Bronchial epithelial cell (primary cell): ENCODE data around the gene RPE. TPM values are rescaled to one million over a fixed set of nuclear protein-coding genes. Genes with fewer than 3 reads are reported as not detected.

Experiments
- DNase-seq: peaks from one replicate; pipeline ENCODE4 v3.0.0-alpha.2; 2010; ENCODE audit warnings: low read depth
- FAIRE-seq: peaks from 2 replicates; lab custom pipeline; 2011; peaks lifted over from hg19 to GRCh38; lab: Jason Lieb, UNC
- H3K27me3 ChIP-seq: 2 replicates; pipeline ENCODE4 v1.5.1; 2011; ENCODE audit warnings: low read length; ENCODE audit not compliant: control insufficient read depth, insufficient read depth
- H3K36me3 ChIP-seq: 2 replicates; pipeline ENCODE4 v1.5.1; 2011; ENCODE audit warnings: low read length; ENCODE audit not compliant: control insufficient read depth, insufficient read depth
- H3K4me3 ChIP-seq: 2 replicates; pipeline ENCODE4 v1.5.1; 2011; ENCODE audit warnings: mild to moderate bottlenecking, low read depth, low read length, control low read depth
- total RNA-seq: library from RNA; depleted of rRNA; stranded (reverse); fragments of >200 nt; gene quantifications from 2 replicates; pipeline ENCODE4 v1.2.1, GENCODE V29; 2014
- TF ChIP-seq, protein P1 (sequence below): IDR thresholded peaks from 2 replicates; pipeline ENCODE4 v1.5.1; 2011; ENCODE audit warnings: mild to moderate bottlenecking, moderate library complexity, low read length, control low read depth, inconsistent platforms; ENCODE audit not compliant: insufficient read depth, severe bottlenecking

RPE gene
- total RNA-seq, 1 donor from 2014 or later, result 130 TPM

DNA sequence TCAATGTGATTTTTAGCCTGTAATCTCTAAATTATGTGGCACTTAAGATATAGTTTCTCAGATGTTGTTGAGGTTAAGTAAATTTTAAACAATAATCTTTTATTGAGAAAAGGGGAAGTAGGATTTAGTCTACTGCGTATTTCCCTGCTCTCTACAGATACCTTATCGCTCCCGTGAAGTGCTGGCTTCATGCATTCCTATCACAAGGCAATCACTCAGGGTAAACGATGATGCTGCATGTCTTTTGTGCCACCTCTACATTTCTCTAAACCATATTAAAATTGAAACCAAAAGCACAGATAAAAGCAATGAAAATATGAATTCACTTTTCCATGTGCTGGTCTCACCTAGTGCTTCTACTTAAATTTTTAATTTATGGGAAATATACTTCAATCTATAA is 14.4 kb upstream of the RPE start:
- H3K27me3 ChIP-seq, result no peaks in the 10 kb centered on the region
- no peak for FAIRE-seq
- TF ChIP-seq, protein P1, sequence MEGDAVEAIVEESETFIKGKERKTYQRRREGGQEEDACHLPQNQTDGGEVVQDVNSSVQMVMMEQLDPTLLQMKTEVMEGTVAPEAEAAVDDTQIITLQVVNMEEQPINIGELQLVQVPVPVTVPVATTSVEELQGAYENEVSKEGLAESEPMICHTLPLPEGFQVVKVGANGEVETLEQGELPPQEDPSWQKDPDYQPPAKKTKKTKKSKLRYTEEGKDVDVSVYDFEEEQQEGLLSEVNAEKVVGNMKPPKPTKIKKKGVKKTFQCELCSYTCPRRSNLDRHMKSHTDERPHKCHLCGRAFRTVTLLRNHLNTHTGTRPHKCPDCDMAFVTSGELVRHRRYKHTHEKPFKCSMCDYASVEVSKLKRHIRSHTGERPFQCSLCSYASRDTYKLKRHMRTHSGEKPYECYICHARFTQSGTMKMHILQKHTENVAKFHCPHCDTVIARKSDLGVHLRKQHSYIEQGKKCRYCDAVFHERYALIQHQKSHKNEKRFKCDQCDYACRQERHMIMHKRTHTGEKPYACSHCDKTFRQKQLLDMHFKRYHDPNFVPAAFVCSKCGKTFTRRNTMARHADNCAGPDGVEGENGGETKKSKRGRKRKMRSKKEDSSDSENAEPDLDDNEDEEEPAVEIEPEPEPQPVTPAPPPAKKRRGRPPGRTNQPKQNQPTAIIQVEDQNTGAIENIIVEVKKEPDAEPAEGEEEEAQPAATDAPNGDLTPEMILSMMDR, result no peak

DNA sequence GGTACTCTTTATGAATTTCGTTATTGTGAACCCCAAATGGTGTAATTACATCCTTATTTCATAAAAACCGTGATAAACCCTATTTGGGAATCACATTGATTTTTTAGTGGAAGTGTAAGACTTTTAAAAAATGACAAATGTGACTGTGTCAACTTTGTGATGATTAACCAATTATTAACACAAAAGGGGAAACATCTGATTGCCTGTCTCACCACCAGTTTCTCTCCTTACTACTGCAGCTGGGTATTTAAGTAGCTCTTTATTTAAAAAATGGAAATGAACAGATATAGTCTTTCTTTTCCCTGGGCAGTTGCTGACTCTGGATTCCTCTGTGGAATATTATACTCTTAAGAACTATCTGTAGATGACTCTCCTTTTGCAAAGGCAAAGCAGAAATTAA is 11.6 kb upstream of the RPE start:
- H3K27me3 ChIP-seq, result no peaks in the 10 kb centered on the region
- FAIRE-seq (no peak), DNase-seq (no peak)
- H3K36me3 ChIP-seq, result no peaks in the 10 kb centered on the region
- TF ChIP-seq, protein P1, result no peak
- H3K4me3 ChIP-seq, result no peak overlapping the region

More for the DNA sequence above, 14.4 kb upstream of the RPE start:
- DNase-seq, result no peak
- Histone ChIP-seq H3K4me3 (no peak overlapping the region), H3K36me3 (no peaks in the 10 kb centered on the region)

DNA sequence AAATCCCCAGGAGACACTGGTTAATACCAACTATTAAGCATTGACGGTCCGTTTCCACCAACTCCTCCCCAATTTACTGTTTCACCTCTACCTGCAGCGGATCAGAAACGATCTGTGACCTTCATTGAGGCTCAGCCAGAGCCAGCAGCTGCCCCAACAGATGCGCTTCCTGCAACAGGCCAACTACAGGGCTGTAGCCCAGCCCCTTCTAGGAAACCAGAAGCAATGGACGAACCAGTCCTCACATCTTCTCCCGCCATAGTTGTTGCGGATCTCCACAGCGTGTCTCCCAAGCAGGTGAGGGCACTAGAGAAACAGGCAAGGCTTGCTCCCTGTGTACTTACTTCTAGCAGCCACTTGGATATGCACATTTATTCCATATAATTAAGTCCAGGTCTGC is 8.5 kb upstream of the RPE start:
- FAIRE-seq (no peak), DNase-seq (no peak)
- H3K36me3 ChIP-seq, result no peaks in the 10 kb centered on the region
- H3K27me3 ChIP-seq, result no peaks in the 10 kb centered on the region
- TF ChIP-seq, protein P1, result no peak
- no peak overlapping the region for H3K4me3 ChIP-seq

DNA sequence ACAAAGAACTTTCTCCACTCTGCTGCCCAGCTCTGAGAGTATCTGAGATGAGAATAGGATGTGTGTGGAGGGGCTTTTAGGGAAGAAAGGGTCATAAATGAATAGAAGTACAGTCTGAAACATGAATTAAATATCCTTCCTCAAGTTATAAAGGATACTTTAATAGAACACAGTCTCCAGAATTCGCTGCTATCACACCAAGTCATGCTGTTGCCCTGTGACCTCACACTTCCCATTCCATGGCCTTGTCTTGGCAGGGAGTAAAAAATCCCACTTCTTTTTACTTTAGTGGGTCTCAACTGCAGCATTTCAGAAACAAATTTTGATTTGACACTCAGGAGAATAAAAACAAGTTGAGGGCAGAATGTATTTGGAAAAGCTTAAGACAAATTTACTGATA is 3.8 kb upstream of the RPE start:
- Histone ChIP-seq H3K36me3 (no peaks in the 10 kb centered on the region), H3K4me3 (no peak overlapping the region), H3K27me3 (no peaks in the 10 kb centered on the region)
- TF ChIP-seq, protein P1, result no peak
- no peak for FAIRE-seq
- DNase-seq, result no peak

DNA sequence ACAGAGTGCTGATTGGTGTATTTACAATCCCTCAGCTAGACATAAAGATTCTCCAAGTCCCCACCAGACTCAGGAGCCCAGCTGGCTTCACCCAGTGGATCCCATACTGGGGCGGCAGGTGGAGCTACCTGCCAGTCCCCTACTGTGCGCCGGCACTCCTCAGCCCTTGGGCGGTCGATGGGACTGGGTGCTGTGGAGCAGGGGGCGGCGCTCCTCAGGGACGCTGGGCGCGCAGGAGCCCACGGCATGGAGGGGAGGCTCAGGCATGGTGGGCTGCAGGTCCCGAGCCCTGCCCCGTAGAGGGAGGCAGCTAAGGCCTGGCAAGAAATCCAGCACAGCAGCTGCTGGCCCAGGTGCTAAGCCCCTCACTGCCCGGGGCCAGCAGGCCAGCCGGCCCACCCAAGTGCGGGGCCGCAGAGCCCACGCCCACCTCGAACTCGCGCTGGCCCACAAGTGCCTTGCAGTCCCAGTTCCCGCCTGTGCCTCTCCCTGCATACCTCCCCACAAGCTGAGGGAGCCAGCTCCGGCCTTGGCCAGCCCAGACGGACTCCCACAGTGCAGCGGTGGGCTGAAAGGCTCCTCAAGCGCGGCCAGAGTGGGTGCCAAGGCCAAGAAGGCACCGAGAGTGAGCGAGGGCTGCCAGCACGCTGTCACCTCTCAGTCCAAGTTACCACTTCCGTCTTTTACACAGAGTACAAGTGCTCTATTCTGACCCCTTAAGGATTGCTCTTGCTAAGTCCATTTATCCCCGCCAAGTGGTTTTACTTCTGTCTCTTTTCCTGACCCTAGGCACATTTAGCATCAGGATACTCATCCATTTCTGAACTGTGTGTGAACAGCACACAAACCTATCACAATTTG is 1.7 kb upstream of the RPE start:
- H3K27me3 ChIP-seq, result no peaks in the 10 kb centered on the region
- no peak for DNase-seq
- no peak overlapping the region for H3K4me3 ChIP-seq
- H3K36me3 ChIP-seq, result peaks cover 3% of the 10 kb centered on the region
- TF ChIP-seq, protein P1, result no peak
- no peak for FAIRE-seq
